ENCODE measurements around the gene PIAS2.

PIAS2 gene

GRCh38 chr18:46761059-46761769 is 156.1 kb downstream of the PIAS2 start:
- no peak for DNase-seq (ENCODE audit: low spot score)

DNA sequence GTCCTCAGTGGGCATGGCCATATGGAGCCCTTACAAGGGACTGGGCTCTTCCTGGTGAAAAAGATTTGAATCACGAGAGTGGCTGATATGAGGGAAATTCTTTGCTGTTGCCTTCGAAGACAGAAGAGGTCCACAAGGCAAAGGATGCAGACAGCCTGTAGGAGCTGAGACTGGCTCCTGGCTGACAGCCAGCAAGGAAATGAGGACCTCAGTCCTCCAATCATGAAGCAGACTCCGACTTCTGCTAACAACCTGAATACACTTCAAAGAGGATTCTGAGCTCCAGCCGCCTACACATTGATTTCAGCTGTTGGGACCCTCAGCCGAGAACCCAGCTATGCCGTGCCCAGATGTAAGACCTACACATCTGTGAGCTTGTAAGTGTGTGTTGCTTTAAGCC is 157.4 kb downstream of the PIAS2 start:
- DNase-seq (ENCODE audit: low spot score) = no peak

DNA sequence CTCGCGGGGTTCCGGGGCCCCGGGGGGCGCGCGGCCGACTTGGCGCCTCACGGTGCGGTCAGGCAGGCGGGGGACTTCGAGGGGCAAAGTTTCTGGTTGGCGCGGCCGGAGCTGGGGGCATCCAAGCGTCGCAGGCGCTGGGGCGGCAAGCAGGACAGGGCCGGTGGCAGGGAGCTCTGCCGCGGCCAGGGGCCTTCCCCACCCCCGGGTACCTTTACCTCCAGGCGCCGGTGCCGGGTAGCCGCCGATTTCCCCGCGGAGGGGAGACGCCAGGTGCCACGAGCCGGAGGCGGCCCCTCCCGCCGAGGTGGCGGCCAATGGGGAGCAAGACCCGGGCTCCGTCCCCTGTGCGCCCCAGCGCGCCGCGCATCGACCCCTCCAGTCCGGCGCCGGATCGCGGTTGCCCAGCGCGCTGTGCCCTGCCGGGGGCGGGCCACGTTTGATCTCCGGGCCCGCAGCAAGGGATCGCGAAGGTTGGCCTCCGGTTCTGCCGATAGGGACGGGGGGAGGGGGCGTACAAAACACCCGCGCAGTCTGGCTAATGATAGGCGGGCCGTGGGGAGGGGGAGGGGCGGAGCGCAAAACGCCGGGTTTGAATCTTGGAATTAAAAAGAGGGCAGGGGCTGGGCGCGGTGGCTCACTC is 160.6 kb downstream of the PIAS2 start, which contains the start of gene ST8SIA5:
TSS of gene ST8SIA5 (minus strand) at position 495 of the 643 bp plus-strand sequence. CDS start 545 bp downstream, outside the sequence.
- DNase-seq (ENCODE audit: low spot score) = no peak

DNA sequence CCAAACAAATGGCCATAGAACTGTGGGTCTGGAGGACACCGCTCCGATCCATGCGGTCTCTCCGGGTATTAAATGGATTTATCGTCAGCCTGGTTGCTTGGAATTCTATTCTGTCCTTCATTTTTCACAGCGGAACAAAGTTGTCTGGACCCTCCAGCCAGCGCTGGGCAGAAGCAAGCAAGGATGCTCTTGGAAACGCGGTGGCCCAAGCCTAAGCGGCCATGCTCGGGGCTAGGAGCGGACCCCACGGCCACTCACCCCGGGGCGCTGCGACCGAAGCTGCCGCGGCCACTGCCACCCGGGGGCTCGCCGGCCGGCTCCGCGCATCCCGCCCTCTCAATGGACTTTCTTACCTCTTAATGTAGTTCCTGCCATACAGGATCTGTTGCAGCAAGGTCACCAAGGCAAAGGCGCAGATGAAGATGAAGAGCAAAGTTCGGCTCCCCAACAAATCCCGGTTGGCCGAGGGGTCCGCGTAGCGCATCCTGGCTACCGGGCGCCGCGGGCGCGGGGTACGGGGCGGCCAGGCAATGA is 161.2 kb downstream of the PIAS2 start:
- no peak for DNase-seq (ENCODE audit: low spot score)

DNA sequence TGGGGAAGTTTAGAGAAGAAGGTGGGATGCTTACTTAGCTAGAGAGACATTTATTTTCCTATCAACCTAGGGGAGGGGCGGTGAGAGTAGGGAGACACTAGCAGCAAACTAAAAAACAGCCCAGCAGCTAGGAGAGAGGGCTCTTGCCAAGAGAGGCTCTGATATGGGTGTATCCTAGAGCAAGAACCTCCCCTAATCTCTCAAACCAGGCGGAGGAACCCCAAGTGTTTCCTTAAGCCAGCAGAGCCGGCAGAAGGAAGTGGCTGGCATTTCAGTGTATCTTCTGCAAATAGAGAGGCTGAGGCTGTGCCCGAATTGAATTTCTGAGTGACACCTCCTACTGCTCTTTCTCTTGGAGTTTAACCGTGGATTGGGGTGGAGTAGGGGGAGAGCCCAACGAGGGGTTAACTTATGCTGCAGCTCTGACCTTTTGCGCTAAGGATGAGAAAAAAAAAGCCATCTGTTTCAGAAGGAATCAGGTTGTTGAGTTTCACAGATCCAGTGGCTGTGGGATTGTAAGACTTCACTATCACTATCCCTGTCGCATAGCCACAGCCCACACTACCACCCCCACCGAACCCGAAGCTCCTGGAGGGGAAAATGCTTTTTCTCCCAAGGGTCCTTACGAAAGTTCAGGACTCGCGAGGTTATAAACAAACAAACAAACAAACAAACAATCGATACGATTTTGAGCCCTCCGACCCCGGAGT is 161.8 kb downstream of the PIAS2 start:
- no peak for DNase-seq (ENCODE audit: low spot score)

GRCh38 chr18:46754661-46755292 is 162.5 kb downstream of the PIAS2 start:
- no peak for DNase-seq (ENCODE audit: low spot score)

- DNase-seq (ENCODE audit: low spot score) = peak; percentile 29
Observed at GRCh38 chr18:46754188-46754587, 163.1 kb downstream of the PIAS2 start.
